ENCODE data around the gene MGAT3.

DNA sequence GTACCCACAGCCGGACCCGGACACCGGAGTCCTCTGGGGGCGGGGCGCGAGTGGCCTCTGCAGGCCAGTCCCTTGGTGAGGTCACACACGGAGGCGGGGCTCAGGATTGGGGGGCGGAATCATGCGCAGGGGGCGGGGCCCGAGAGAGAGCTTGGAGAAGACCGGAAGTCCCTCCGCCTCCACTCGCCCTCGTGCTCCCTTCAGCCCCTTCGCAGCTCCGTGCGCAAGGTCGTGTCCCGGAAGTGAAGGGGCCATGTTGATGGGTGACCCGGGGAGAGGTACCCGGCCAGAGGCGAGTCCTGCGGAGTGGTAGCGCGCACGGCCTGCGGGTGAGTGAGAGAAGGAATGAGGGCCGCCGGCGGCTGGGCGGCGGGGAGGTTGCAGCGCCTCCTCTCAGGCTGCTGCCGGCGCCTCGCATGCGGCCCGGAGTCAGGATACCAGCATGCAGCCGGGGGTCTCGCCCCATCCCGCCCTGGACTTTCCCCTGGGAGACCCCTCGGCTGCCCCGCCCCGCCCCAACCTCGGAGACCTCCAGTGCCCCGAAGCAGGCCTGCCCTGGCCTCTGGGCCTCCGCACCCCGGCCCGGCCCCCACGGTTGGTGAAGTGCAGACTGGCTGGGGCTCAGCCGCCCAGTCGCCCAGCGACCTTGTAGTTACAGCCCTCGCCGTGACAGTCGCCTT lies 45.4 kb downstream of the MGAT3 start, which contains the start of gene MIEF1:
- TF ChIP-seq, protein P1, sequence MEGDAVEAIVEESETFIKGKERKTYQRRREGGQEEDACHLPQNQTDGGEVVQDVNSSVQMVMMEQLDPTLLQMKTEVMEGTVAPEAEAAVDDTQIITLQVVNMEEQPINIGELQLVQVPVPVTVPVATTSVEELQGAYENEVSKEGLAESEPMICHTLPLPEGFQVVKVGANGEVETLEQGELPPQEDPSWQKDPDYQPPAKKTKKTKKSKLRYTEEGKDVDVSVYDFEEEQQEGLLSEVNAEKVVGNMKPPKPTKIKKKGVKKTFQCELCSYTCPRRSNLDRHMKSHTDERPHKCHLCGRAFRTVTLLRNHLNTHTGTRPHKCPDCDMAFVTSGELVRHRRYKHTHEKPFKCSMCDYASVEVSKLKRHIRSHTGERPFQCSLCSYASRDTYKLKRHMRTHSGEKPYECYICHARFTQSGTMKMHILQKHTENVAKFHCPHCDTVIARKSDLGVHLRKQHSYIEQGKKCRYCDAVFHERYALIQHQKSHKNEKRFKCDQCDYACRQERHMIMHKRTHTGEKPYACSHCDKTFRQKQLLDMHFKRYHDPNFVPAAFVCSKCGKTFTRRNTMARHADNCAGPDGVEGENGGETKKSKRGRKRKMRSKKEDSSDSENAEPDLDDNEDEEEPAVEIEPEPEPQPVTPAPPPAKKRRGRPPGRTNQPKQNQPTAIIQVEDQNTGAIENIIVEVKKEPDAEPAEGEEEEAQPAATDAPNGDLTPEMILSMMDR (IDR thresholded peaks at IDR 0.05; ENCODE audit: poor library complexity), result no peak
- no peak for TF ChIP-seq EZH2 (IDR thresholded peaks at IDR 0.05; ENCODE audit: borderline replicate concordance)
- TF ChIP-seq EZH2phosphoT487 (IDR thresholded peaks at IDR 0.05; ENCODE audit: low read depth, severe bottlenecking, unreplicated experiment), result no peak
